NCI-H510A treated with DMSO at 0.1 percent for 48 hours (cell line): ENCODE measurements around the gene PRKN.

Experiments
- DNase-seq: peaks from one replicate; lab custom pipeline; 2025; lab: John Stamatoyannopoulos, UW

PRKN gene

GRCh38 chr6:161443848-161444247 lies 1283.7 kb downstream of the PRKN start:
- DNase-seq: no peak

GRCh38 chr6:161442420-161442819 lies 1285.1 kb downstream of the PRKN start:
- DNase-seq: no peak

GRCh38 chr6:161440299-161440698 lies 1287.3 kb downstream of the PRKN start:
- DNase-seq: no peak

GRCh38 chr6:161439093-161439492 lies 1288.5 kb downstream of the PRKN start:
- DNase-seq: no peak

- DNase-seq: no peak
Observed at GRCh38 chr6:161438430-161439030, 1289.0 kb downstream of the PRKN start.

- no peak for DNase-seq
Observed at GRCh38 chr6:161437851-161438250, 1289.7 kb downstream of the PRKN start.

- DNase-seq: no peak
Observed at GRCh38 chr6:161436106-161436876, 1291.3 kb downstream of the PRKN start.

- DNase-seq: no peak
Observed at GRCh38 chr6:161435748-161436070, 1291.9 kb downstream of the PRKN start.

- no peak for DNase-seq
Observed at GRCh38 chr6:161434921-161435747, 1292.4 kb downstream of the PRKN start.

GRCh38 chr6:161434350-161434749 lies 1293.2 kb downstream of the PRKN start:
- DNase-seq: no peak

GRCh38 chr6:161432546-161432945 lies 1295.0 kb downstream of the PRKN start:
- DNase-seq: no peak

- no peak for DNase-seq
Observed at GRCh38 chr6:161429921-161430490, 1297.6 kb downstream of the PRKN start.

- no peak for DNase-seq
Observed at GRCh38 chr6:161424421-161424820, 1303.1 kb downstream of the PRKN start.

- DNase-seq: no peak
Observed at GRCh38 chr6:161422710-161423680, 1304.6 kb downstream of the PRKN start.

GRCh38 chr6:161418463-161418945 lies 1309.1 kb downstream of the PRKN start:
- DNase-seq: peak; percentile 11

GRCh38 chr6:161417717-161418462 lies 1309.7 kb downstream of the PRKN start:
- no peak for DNase-seq

- no peak for DNase-seq
Observed at GRCh38 chr6:161415302-161415855, 1312.2 kb downstream of the PRKN start.

GRCh38 chr6:161414707-161415106 lies 1312.9 kb downstream of the PRKN start:
- no peak for DNase-seq

GRCh38 chr6:161414180-161414579 lies 1313.4 kb downstream of the PRKN start:
- DNase-seq: no peak

- DNase-seq: no peak
Observed at GRCh38 chr6:161413355-161413771, 1314.2 kb downstream of the PRKN start.
